CD4-positive, alpha-beta T cell treated with Interferon alpha-2 for 1 hour (primary cell): ENCODE results near the gene ATOH8.

Experiments
- DNase-seq, 2 donors: peaks; one replicate each; pipeline ENCODE4 v3.0.0-alpha.2; 2020 to 2022

Gene ATOH8

DNA sequence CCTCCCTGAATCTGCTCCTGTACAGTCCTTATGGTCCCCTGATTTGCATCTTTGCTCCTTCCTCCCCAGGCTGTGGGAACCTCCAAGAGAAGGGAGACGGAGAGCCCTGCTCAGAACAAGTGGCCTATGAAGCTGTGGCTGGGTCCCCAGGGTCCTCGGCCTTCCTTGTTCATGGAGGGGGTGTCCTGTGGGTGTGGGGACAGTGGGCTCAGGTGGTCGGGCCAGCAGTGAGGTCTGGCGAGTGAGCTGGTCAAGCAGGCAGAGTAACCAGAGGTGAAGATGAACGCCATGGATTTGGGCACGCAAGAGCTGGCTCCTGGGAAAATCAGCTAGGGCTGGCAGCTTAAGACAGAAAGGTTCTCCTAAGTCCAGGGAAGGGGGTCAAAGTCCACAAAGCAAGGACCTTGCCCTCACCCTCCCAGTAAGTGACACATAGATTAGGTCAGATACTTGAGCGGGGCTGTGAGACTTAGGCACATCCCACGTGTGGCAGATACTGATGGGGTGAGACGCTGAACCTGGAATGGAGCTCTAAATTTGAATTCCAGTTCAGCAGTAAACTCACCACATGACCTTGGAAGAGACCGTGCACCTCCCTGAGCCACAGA lies 34.8 kb upstream of the ATOH8 start:
- DNase-seq: no peak

DNA sequence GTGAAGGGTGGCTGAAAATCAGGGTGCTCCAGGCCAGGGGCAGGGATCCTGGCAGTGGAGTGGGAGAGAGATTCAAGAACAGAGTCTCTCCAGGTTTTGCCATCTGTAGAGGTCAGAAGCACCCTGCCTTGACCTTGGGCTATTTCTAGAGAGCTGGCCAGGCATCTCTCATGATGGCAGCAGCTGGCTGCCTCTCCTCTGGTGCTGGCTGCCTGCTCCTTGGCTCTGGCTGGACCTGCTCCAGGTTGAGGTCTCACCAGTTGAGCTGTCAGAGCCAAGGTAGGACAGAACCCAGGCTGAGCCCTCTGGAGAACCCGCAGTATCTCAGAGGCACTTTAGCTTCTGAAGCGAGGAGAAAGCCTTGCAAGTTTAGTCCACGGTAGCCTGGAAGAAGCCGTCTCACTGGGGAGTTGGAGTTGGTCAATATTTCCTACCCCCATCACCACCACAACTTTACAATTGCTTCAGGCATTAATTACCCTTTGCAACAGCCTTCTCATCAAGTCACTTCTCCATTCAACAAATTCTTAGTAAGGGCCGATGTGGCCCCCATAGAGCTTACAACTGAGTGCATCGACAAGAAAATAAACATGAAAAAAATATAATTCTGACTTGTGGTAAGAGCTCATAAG lies 34.1 kb upstream of the ATOH8 start:
- no peak for DNase-seq

DNA sequence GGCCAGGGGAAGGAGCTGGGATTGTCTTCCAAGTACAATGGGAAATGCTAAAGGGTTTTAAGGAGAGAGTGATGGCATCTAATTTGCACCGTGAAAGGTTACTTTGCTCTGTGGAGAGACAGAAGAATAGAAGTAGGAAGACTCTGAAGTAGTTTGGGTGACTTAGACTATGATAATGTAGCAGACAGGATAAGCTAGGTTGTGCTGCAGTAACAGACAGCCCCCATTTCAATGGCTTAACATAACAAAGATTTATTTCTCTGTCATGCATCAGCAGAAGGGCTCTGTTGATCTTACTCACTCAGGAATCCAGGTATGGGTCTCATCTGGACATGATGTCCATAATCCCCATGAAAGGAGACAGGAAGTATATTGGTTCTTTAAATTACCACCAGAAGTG lies 33.3 kb upstream of the ATOH8 start:
- no peak for DNase-seq

DNA sequence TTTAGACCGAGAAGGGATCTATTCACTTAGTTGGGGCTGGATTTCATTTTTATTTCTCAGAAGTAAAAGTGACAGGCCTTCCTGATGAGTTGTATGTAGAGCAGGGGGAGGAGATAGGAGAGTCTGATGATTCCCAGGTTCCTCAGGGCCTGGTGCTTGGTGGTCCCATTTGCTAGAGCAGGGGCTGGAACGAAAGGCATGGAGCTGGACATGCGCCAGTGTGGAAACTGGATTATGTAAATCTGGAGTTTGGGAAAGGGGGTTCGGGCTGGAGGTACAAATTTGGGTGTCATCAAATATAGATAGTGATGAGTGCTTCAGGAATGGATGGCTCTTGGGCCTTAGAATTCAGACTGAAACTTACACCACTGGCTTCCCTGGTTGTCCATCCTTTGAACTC lies 32.1 kb upstream of the ATOH8 start:
- DNase-seq: no peak

DNA sequence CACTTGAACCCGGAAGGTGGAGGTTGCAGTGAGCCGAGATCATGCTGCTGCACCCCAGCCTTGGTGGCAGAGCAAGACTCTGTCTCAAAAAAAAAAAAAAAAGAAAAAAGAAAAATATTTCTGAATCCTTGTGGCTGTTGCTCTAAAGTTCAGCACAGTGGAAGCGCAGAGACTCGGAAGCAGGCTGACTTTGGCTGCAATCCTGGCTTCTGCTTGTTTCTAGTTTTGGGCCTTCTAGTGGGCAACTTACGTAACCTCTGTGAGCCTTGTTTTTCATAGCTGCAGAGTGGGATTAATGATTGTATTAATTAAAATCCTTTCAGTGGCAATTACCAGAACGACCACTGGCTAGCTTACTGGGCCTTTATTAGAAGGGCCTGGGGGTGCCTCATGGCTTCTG lies 31.3 kb upstream of the ATOH8 start:
- no peak for DNase-seq

DNA sequence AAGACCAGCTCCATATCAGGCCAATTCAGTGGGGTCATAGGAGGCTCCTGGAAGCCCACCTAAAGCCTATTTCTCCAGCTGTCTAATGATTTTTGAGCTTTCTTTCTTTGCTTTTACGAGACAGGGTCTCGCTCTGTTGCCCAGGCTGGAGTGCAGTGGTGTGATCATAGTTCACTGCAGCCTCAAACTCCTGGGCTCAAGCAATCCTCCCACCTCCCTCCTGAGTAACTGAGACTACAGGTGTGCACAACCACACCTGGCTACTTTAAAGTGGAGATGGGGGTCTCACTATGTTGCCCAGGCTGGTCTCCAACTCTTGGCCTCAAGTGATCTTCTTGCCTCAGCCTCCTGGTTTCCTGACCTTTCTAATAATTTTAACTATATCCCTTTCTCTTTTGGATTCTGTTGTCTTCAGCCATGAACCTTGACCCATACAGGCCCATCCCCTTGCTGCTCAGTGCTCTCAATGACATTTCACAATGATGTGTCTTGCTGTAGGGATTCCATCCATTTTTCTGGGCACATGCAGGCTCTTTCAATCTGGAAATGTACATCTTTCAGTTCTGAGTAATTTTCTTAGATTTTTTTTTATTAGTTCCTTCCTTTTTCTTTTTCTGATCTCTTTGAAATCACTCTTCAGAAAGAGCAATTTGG lies 30.0 kb upstream of the ATOH8 start:
- DNase-seq: no peak

DNA sequence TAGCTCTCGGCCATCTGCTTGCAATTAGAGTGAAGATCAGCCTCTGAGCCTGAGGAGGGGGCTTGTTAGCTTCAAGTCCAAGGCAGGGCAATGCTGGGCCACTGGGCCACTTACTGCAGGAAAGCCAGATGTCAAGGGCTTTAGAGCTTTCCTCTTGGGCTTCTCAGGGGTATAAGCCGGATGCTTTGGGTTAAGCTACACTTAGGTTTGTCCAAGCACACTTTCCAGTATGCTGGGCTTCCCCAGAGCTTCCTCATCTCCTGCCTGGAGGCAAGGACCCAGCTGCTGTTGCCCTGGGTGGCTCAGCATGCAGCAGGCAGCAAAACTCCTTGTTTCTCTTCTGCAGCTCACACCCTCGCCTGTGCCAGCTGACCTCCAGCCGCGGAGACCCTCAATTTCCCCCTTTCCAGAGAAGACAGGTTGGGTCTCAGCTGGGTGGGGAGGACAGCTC lies 29.0 kb upstream of the ATOH8 start:
- no peak for DNase-seq

DNA sequence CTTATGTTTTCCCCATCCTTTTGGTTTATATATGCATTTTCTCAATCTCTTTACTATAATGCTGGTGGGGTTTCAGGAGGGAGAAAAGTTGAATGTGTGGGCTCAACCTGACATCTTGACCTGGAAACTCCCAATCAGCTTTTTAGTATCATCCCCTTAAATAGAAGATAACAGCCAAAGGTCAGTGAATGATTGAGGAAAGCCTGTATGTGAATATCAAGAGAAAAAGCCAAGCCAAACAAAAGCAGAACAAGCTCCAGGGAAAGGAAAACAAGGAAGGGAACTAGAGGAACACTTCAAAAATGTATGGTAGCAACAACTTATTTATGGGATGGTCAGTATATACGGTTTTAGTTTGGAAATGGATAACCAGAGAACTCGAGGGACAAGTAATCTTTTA lies 28.3 kb upstream of the ATOH8 start:
- DNase-seq: no peak

DNA sequence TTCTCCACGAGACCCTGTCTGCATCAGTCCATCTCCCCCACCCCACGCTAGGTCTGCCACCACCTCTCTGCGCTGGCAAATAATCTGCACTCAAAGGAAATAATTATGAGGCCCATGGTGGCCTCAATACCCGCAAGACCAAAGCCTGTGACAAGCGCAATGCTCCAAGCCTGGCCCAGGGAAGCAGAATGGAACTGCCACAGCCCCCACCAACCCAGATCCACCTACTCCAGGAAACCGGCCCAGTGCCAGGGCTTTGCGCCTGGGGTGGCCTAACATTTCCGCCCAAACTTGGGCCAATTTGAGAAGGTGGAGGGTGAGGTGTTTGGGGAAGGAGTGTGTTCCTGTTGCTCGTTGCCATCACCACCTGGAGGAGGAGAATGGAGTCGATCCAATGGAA lies 26.0 kb upstream of the ATOH8 start:
- no peak for DNase-seq

DNA sequence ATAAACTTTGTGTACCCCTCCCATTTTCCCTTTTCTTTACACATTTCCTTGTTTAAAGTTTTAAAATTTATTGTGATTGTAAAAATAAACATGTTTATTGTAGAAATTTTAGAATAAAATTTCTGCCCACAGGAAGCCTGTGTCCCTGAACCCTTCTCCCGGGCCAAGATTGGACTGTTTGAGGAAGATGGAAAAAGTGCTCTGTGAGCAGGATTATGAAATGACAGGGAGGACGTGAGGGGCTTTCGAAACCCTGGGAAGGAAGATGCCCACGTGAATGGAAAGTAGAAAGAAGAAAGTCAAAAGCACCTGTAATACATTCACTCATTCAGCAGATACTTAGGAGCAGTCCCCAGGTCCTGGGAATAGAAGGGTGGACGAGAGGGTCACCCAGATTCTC lies 25.4 kb upstream of the ATOH8 start:
- DNase-seq: no peak

DNA sequence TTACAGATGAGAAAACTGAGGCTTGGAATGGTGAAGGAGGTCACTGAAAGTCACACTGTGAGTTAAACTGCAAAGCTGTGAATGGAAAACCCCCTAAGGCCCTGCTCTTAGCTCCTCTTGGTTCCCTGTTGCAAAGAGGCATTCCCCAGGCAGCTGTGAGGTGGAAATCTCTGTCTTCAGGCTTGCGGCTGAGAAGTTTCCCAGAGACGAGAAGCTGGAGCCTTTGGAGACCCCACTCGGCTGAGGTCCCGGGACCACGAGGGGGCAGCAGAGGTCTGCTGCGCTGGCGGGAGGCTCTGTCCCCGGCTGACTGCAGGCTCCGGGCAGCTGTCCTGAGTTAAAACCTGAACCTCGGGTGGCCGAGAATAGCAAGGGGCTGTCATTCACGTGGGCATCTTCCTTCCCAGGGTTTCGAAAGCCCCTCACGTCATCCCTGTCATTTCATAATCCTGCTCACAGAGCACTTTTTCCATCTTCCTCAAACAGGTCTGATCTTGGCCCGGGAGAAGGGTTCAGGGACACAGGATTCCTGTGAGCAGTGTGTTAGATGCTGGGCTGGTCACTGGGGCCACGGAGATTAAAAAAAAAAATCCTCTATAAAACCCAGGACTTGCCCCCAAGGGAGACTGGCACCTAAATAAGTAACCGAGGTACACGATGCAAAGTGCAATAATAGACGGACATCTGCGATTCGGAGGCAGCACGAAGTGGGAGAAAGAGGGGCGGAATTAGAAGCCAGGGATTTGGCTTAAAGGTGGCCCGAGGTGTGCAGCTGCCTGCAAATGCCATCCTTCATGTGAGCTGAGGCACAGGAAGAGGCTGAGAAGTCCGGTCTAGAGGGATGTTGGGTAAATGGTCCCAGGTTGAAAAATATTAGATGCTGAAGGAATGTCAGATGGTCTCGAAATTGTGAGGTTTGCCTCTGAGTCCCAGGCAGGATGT lies 24.6 kb upstream of the ATOH8 start:
- peak; percentile 65 for DNase-seq

DNA sequence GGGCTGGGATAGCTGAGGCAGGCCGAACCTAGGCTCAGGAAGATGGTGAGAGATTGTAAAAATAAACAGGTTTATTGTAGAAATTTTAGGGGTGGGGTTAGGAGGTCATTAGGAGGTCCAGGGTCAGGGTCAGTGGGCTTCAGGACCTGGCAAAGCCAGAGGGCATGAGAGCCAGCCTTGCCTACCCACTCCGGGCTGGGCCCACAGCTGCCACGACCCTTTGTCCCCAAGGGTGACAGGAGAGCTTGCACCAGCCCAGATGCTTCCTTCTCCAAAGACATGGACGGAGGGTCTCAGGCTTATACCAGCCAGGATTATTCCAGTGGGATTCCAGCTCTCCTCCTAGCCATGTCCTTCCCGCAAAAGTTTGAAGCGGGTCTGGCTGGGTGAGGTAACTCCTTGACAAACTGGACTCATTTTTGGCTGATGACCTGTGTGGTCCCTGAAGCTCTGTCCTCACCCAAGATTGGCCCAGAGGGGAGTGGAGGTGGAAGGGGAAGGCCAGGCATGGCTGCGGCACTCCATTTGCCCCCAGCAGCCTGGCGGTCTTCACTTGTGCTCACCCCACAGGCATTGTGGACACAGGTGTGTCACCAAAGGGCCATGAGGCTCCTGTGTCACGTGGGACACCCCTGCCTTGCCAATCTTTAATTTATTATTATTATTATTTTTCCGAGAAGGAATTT lies 23.8 kb upstream of the ATOH8 start:
- no peak for DNase-seq

DNA sequence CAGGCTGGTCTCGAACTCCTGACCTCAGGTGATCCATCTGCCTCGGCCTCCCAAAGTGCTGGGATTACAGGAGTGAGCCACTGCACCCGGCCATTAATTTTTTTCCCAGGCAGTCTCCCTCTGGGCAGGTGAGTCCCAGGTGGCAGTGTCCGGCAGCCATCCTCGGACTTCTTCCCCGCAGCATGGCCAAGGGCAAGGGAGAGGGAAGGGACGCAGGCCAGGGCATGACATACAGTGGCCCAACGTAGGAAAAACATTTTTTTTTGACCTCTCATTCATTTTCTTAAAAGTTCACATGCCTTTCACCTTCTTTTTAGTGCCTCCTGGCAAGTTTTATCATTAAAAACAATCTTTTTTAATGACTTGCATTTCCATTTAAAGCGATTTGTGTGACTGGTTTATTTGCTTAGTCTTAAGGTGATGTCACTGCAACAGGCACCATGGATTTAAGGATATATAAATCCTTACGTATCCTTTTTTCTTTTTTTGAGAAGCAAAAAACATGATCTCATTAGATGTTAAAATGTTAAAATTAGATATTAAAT lies 23.0 kb upstream of the ATOH8 start:
- no peak for DNase-seq

DNA sequence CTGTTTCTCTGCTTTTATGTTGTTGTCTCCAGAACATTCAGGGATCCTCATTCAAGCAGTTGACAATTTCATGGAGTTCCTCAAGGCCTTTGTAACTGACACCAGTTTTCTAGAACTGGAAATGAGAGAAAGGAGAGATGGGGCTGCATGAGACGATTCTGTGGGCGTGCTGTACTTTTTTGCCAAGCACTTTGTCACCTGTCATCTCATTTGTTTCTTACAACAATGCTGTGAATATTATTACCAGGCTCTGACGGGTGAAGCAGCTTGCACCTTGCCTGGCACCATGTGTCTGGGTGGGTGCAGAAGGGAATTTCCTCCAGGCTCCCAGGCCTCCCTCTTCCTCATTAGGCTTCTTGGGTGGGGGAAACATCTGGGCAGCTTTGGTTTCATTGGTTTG lies 22.2 kb upstream of the ATOH8 start:
- no peak for DNase-seq

DNA sequence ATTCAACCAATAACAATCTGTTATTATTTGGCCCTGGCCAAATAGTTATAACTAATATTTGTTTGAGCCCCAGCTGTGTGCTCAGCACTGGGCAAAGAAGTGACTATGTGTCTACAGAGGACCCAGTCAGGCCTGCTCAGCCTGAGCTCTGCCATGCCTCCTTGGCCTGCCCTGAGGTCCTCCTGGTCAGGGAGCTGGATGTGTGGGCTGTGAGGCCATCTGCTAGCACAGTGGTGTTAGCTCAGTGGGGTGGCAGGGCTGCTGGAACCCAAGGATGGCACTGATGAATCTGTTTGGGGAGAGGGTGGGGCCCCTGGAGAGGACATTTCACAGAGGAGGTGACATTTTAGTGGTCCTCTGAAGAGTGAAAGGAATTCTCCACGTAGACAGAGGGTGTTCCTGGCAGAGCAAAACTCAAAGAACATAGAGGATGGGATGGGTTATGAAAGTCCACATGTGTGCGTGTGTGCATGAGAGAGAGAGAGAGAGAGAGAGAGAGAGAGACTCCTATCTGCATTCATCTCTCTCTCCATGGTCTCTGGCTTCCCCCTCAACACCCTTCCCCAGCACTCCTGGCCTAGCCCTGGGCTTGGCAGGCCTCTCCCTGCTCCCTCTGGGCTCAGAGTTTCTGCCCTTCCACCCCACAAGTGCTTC lies 21.2 kb upstream of the ATOH8 start:
- DNase-seq: no peak

DNA sequence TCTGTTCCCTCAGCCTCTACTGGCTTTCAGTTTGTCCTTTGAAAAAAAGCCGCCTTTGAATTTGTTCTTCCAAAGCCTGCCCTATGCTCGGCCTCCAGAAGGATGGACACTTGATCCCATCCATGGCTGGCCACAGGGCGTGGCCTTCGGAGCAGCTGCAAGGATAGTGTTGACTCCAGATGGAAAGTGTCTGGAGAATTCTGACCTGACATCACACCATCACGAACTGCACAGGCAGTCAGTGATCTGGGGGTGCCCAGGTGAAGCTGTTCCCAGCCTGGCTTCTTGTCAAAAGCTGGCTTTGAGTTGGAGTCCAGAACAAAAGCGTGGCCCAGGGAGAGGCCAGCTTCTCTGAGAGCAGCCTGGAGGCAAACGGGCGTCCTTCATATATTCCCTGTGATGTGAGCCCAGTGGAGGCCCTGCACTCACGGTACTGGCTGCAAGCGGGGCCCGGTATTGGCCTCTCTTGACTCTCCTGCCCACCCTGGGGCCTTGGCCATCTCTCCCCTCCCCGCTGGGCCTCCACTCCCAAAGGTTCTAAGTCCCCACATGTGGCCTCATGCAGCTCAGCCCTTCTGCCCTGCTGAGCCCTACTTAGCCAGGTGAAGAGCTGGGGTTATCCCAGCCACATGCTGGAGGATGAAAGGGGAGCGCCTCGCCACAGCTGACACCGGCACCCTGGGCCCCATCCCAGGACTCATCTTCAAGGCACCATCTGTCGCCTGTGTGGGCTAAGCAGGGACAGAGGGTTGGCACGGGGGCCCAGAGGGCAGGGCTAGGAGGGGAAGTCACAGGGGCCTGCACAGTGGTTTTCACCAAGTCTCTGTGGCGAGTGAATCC lies 20.4 kb upstream of the ATOH8 start:
- DNase-seq: no peak

DNA sequence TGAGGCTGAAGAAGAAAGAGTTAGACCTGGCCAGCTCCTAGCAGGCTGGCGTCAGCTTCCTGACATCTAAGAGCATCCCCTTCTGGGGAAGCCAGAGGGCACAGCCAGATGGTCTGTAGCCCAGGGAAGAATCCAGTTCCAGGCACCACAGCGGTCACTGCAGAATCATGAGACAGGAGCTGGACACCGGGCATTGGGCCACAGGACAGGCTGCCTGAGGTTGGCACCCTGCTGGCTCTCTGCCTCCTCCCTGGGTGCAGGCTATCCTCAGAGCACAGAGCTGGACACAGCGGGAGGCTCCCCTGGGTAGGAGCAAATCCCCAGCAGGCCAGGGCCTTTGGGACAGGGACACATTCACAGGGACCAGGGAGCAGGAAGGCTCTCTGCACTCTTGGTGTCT lies 19.8 kb upstream of the ATOH8 start:
- DNase-seq: no peak

DNA sequence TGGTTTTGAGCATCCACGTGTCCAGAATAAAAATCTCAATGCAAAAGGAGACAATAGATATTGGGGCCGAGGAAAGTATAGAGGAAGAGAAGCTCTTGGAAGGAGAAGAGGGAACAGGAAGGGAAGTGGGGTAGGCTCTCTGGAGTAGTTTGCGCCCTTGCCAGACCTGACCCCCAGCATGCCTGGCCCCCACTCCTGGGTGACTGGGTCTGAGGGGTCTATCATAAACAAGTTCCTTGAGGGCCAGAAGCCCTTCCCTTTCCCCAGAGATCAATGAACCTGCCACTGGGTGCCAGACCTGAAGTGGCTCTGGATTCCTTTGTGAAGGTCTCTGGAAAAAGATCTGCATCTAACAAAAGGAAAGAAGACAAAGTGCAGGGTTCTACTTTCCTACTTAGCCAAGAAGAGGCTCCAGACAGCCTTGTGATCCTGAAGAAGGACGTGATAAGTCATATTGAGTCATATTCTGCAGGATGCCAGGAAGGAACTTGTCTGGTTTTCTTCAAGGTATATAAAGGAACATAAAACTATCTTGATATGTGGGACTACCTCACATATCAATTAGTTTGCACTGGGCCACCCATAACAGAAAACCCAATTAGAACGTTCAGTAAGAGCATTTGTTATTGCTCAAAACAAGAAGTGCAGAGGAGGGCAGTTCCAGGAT lies 18.7 kb upstream of the ATOH8 start:
- no peak for DNase-seq

DNA sequence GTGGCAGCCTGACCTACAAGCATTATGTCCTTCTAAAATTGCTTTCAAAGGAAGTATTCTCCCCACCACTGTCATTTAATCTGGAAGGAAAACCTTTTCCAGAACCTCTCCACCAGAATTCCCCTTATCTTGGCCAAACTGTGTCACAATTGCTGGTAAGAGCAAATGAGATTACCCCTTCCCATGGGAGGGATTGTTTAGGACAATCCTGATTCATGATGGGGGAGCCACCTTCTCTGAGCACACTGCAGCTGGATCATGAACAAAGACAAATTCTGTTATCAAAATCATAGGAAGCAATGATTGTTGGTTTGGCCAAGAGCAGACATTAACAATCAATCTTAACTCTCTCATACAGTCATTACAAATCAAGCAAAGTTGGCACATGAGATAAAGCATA lies 18.1 kb upstream of the ATOH8 start:
- no peak for DNase-seq
